Measurements from ENCODE around the gene ZSCAN21.

DNA sequence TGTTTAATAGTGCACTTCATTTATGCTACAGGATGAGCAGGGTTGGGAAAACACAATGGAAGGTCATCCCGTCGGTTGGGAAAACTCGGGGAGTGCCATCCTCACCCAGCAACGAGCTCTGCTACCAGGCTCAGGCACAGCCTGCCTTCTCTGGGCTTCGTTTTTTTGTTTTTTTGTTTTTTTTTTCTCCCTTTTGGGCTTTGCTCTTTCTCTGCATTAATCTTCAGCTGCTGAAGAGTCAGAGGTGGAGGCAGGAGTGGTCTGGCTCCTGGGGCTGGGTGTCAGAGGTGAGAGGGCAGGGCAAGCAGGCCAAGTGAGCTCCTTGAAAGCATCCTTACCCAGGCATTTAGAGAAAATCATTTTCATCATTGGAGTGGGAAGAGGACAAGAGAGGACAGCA, 20.4 kb downstream of the ZSCAN21 start:
- TF ChIP-seq, protein P1, sequence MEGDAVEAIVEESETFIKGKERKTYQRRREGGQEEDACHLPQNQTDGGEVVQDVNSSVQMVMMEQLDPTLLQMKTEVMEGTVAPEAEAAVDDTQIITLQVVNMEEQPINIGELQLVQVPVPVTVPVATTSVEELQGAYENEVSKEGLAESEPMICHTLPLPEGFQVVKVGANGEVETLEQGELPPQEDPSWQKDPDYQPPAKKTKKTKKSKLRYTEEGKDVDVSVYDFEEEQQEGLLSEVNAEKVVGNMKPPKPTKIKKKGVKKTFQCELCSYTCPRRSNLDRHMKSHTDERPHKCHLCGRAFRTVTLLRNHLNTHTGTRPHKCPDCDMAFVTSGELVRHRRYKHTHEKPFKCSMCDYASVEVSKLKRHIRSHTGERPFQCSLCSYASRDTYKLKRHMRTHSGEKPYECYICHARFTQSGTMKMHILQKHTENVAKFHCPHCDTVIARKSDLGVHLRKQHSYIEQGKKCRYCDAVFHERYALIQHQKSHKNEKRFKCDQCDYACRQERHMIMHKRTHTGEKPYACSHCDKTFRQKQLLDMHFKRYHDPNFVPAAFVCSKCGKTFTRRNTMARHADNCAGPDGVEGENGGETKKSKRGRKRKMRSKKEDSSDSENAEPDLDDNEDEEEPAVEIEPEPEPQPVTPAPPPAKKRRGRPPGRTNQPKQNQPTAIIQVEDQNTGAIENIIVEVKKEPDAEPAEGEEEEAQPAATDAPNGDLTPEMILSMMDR (IDR thresholded peaks at IDR 0.05) = no peak
- no peak for TF ChIP-seq POLR2A (IDR thresholded peaks at IDR 0.05)
